LNCAP (cell line): Measurements from ENCODE around the gene FCN3.
A peak's percentile ranks its signal among the peaks of the same experiment; 100 is the strongest.

ENCODE experiments used
- TF ChIP-seq, protein P1 (sequence below): fragments of 450-650 bp; IDR thresholded peaks from 2 replicates; pipeline ENCODE4 v1.5.1; 2017; ENCODE audit warnings: mild to moderate bottlenecking

FCN3 gene

DNA sequence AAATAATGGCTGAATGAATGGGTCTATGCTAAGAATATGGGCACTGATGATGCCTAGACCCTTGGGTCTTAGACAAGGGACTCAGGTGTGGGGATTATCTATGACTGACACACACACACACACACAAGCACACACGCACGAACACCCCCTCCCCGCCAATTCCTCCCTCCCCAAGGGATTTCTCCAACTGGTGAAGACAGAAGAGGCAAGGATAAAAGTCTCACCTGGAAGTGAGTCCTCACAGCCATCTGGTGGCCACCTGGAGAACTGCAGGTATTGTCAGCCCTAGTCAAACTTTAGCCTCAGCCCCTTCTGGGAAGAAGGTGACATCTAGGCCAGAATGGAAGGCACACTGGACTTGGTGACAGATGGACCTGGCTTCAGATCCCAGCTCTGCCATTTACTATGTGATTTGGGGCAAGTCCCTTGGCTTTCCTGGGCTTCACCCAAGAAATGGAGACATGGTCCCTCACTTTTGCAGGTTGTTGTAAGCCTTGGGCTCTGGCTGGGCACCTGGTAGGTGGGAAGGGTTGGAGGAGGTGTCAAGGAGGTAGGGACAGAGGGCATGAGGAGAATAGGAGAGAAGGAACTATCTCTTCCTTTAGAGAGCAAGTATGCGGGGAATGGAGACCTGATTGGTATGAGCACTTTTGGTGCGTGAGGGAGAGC lies 13.8 kb upstream of the FCN3 start:
- TF ChIP-seq, protein P1, sequence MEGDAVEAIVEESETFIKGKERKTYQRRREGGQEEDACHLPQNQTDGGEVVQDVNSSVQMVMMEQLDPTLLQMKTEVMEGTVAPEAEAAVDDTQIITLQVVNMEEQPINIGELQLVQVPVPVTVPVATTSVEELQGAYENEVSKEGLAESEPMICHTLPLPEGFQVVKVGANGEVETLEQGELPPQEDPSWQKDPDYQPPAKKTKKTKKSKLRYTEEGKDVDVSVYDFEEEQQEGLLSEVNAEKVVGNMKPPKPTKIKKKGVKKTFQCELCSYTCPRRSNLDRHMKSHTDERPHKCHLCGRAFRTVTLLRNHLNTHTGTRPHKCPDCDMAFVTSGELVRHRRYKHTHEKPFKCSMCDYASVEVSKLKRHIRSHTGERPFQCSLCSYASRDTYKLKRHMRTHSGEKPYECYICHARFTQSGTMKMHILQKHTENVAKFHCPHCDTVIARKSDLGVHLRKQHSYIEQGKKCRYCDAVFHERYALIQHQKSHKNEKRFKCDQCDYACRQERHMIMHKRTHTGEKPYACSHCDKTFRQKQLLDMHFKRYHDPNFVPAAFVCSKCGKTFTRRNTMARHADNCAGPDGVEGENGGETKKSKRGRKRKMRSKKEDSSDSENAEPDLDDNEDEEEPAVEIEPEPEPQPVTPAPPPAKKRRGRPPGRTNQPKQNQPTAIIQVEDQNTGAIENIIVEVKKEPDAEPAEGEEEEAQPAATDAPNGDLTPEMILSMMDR: peak; percentile 89

DNA sequence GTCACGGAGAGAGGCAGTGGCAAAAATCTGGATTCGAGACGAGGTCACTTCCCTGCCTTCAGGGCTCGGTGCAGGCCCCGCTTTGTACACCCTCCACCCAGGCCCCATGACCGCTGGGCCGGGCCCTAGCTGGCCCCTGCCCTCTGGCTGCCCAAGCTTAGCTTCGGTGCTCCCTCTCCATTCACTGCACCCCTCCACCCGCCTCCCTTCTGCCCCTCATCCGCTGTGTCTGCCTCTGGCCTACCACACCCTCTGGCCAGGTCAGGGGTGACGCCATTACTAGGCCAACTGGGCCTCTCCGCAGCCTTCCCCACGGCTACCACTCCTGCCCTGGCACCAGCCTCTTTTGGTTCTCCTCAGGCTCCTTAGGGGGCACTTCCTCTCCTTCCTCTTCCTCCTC lies 9.0 kb upstream of the FCN3 start:
- TF ChIP-seq, protein P1: no peak

DNA sequence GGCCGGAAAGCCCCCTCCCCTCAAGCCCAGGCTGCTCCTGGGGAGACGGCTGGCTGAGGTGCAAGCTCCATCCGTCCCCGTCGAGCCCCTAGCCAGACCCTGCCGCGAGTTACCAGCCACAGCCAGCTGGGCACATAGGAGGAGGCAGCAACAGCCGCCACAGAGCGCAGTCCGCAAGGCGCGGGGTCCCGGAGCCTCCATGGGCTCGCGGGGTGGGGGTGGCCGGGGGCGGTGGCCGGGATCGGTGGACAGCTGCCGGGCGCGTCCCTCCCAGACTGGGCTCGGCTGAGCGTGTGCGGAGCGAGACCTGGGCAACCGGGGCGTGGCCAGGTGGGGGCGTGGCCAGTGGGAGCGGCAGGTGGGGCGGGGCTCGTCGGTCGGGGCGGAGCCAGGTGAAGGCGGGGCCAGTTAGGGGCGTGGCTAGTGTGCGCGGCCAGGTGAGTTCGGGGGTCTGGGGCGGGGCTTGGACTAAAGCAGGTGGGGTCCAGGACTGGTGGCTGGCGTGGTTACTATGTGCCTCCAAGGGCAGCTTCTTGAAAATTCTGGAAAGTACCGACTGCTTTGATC lies 8.5 kb upstream of the FCN3 start, which contains the start of gene CD164L2:
Gene CD164L2 (minus strand): TSS at position 295 of the 567 bp plus-strand sequence. CDS start 94 bp downstream, at position 201.
- TF ChIP-seq, protein P1: no peak

DNA sequence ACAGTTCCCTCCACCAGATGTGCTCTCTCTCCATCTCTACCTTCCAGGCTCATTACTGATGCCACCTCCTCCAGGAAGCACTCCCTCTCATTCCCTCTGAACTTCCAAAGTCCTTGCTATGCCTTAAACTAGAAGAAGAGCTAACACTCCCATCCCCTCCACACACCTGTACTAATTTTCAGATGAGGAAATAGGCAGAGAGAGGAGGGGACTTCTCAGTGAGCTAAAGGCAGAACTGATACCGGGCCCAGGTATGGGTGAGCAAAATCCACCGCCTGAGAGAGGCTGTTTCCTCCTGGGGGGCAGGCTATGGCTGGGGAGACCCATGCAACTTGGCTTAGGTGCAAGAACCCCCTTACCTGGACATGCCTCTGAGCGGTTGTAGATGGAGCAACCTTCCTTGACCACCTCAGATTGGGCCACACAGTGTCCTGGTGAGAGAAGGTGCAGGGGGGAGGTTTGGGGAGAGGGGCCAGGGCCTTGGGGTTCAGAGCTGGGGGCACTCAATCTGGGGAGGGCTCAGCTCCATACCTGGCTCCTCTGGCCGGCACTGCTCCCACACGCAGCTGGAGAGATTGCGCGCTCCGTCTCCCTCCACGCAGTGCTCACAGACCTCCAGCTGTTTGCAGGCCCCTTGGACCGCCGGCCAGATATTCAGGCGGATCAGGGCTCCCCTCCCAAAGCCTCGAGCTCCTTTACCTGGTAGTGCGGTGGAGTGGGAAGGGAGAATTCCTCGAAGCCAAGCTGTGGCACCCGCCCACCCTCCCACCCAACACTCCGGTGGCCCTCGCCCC lies 7.5 kb upstream of the FCN3 start:
- TF ChIP-seq, protein P1: no peak

DNA sequence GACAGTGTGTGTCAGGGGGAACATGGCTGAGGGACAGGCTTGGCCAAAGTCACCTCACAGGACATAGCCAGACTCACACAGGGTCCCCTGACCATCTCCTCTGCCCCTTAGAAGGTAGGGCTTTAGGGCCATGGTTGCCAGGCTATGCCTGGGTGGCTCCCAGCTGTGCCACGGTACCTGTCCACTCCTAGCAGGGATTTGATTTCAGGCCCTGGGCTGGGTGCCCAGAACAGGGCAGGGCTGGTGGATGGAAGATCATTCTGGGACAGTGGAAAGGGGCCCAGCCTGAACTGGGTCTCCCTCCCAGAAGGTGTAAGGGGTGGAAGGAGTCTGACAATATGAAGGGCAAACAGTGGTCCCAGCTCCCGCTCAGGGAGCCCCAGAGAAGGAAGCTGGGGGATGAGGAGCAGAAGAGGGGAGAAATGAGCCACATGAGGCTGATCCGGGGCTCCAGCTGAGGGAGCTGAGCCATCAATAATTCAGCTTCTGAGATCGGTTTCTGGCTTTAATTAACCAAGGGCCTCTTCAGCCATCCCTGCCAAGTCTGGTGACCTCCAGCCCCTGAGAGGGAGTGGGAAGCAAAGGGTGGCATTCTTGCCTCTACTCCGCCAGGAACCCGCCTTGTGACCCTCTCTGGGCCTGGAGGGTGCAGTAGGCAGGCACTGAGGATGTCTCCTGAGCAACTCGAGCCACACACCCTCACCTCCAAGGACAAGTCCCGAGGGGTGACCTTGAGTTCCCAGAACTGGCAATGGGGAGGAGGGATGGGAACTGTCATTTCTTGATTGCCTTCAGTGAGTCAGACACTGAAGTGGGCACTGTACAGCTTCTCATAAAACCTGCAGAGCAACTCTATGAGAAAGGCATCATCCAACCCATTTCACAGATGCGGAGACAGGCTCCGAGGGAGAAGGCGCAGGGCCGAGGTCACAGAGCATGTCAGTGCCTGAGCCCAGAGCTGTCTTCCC lies 6.4 kb upstream of the FCN3 start:
- TF ChIP-seq, protein P1: no peak

DNA sequence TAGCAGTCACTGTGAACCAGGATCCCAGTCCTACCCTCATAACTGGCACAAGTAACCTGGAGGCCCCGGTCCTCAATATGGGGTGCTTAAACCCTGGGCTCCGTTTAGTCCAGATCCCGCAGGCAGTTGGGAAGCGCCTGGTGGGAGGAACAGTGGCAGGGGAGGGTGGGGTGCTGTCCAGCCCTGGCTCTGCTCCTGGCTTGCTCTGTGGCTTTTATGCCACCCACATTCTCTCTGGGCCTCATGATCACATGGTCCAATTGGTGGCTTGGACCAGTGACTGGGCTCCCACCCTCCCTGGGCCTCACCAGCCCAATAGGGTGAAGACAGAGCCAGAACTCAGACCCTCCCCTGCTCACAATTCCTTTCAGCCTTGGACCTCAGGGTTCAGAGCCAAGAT lies 5.6 kb upstream of the FCN3 start:
- TF ChIP-seq, protein P1: no peak
